HL-60 (cell line): Measurements from ENCODE around the gene FOXO1.

ENCODE experiments used
- DNase-seq, 2 experiments: peaks; one replicate each; pipeline ENCODE4 v3.0.0-alpha.2; 2010 to 2020; ENCODE audit warnings: low read depth in 1 of 2, low spot score in 1 of 2
- H3K27ac ChIP-seq: fragments of 250-450 bp; sonication (Bioruptor Pico); replicated peaks from 2 replicates; pipeline ENCODE4 v1.5.1; 2020; ENCODE audit warnings: mild to moderate bottlenecking, moderate library complexity
- H3K27me3 ChIP-seq: fragments of 250-450 bp; sonication (Bioruptor Pico); 2 replicates; pipeline ENCODE4 v1.5.1; 2021; ENCODE audit warnings: mild to moderate bottlenecking, moderate library complexity; ENCODE audit not compliant: insufficient read depth, poor library complexity, severe bottlenecking
- H3K4me3 ChIP-seq: replicated peaks from 2 replicates; pipeline ENCODE4 v1.5.1; 2011; ENCODE audit warnings: mild to moderate bottlenecking, control low read depth, low read length; ENCODE audit not compliant: insufficient read depth
- CTCF ChIP-seq: IDR thresholded peaks from one replicate; pipeline ENCODE4 v1.5.1; 2011; ENCODE audit warnings: low read length, control low read depth, inconsistent platforms; ENCODE audit not compliant: insufficient read depth
- GABPA ChIP-seq: IDR thresholded peaks from 2 replicates; pipeline ENCODE4 v1.6.1; 2012; ENCODE audit warnings: low read depth
- POLR2AphosphoS5 ChIP-seq: IDR thresholded peaks from 2 replicates; pipeline ENCODE4 v1.6.1; 2012; ENCODE audit warnings: low read depth
- REST ChIP-seq: IDR thresholded peaks from 2 replicates; pipeline ENCODE4 v1.6.1; 2012; ENCODE audit warnings: low read depth; ENCODE audit not compliant: insufficient replicate concordance
- SPI1 ChIP-seq: IDR thresholded peaks from 2 replicates; pipeline ENCODE4 v1.6.1; 2012; ENCODE audit warnings: low read depth, mild to moderate bottlenecking, borderline replicate concordance

Gene FOXO1

GRCh38 chr13:40613914-40614313, 52.5 kb downstream of the FOXO1 start:
- TF ChIP-seq SPI1 (no peak), GABPA (no peak), CTCF (no peak), POLR2AphosphoS5 (no peak), REST (no peak)
- no peak for DNase-seq
- Histone ChIP-seq H3K4me3 (no peak overlapping the region), H3K27ac (no peak overlapping the region), H3K27me3 (no peaks in the 10 kb centered on the region)

GRCh38 chr13:40613192-40613818, 53.1 kb downstream of the FOXO1 start:
- H3K27ac ChIP-seq: no peak overlapping the region
- TF ChIP-seq CTCF (no peak), POLR2AphosphoS5 (no peak), REST (no peak), SPI1 (no peak), GABPA (no peak)
- no peak for DNase-seq

GRCh38 chr13:40612041-40612440, 54.4 kb downstream of the FOXO1 start:
- H3K27ac ChIP-seq: no peak overlapping the region
- DNase-seq: no peak
- TF ChIP-seq POLR2AphosphoS5: no peak
- no peak overlapping the region for H3K4me3 ChIP-seq
- no peaks in the 10 kb centered on the region for H3K27me3 ChIP-seq

More at GRCh38 chr13:40613192-40613818, 53.1 kb downstream of the FOXO1 start:
- no peak overlapping the region for H3K4me3 ChIP-seq
- H3K27me3 ChIP-seq: no peaks in the 10 kb centered on the region

- no peak for DNase-seq
- TF ChIP-seq CTCF (no peak), GABPA (no peak), REST (no peak), SPI1 (no peak), POLR2AphosphoS5 (no peak)
Measured at GRCh38 chr13:40611635-40612034, 54.8 kb downstream of the FOXO1 start.

More at GRCh38 chr13:40611635-40612034, 54.8 kb downstream of the FOXO1 start:
- H3K27ac ChIP-seq: no peak overlapping the region
- no peak overlapping the region for H3K4me3 ChIP-seq
- H3K27me3 ChIP-seq: no peaks in the 10 kb centered on the region
